Karpas-422 (cell line): Measurements from ENCODE around the gene PAPOLA. TPM values are rescaled to one million over a fixed set of nuclear protein-coding genes. Genes with fewer than 3 reads are reported as not detected.

ENCODE experiments used
- DNase-seq: peaks from one replicate; pipeline ENCODE4 v3.0.0-alpha.2; 2015
- H2AFZ ChIP-seq: fragments of 200-600 bp; sonication (generic); 2 replicates; pipeline ENCODE4 v1.6.1; 2014; ENCODE audit warnings: antibody characterized with exemption, low read length, mixed read lengths
- H3K27ac ChIP-seq: fragments of 200-600 bp; sonication (generic); 2 replicates; pipeline ENCODE4 v1.5.1; 2014; ENCODE audit warnings: mild to moderate bottlenecking, low read length, moderate library complexity
- H3K27me3 ChIP-seq: fragments of 200-600 bp; sonication (generic); 2 replicates; pipeline ENCODE4 v1.6.1; 2014; ENCODE audit warnings: low read length, mixed read lengths
- H3K36me3 ChIP-seq: fragments of 200-600 bp; sonication (generic); 2 replicates; pipeline ENCODE4 v1.6.1; 2014; ENCODE audit warnings: low read length, mixed read lengths; ENCODE audit not compliant: insufficient read depth
- H3K4me1 ChIP-seq: fragments of 200-600 bp; sonication (generic); 2 replicates; pipeline ENCODE4 v1.6.1; 2014; ENCODE audit warnings: mild to moderate bottlenecking, low read length, mixed read lengths
- H3K4me2 ChIP-seq: fragments of 200-600 bp; sonication (generic); 2 replicates; pipeline ENCODE4 v1.6.1; 2014; ENCODE audit warnings: low read length, low read depth, mild to moderate bottlenecking; ENCODE audit not compliant: poor library complexity, severe bottlenecking
- H3K4me3 ChIP-seq: fragments of 200-600 bp; sonication (generic); 2 replicates; pipeline ENCODE4 v1.5.1; 2014; ENCODE audit warnings: mild to moderate bottlenecking, antibody characterized with exemption, low read length, mixed read lengths
- H3K79me2 ChIP-seq: fragments of 200-600 bp; sonication (generic); 2 replicates; pipeline ENCODE4 v1.6.1; 2014; ENCODE audit warnings: mild to moderate bottlenecking, low read length, mixed read lengths
- H3K9ac ChIP-seq: fragments of 200-600 bp; sonication (generic); 2 replicates; pipeline ENCODE4 v1.6.0; 2014; ENCODE audit warnings: low read length
- H3K9me2 ChIP-seq: fragments of 200-600 bp; sonication (generic), shearing (Covaris generic); replicated peaks from 2 replicates; pipeline ENCODE4 v1.6.0; 2014; ENCODE audit warnings: mild to moderate bottlenecking, low read length, moderate library complexity; ENCODE audit not compliant: insufficient read depth
- H3K9me3 ChIP-seq: fragments of 300-700, 200-600 bp; sonication (generic); 2 replicates; pipeline ENCODE4 v1.6.1; 2014; ENCODE audit warnings: low read length, mixed read lengths
- H4K20me1 ChIP-seq: fragments of 200-600 bp; sonication (generic); 2 replicates; pipeline ENCODE4 v1.6.1; 2014; ENCODE audit warnings: mild to moderate bottlenecking, antibody characterized with exemption, low read length, low read depth; ENCODE audit not compliant: insufficient read depth
- total RNA-seq: library from RNA; depleted of rRNA; stranded (reverse); fragments of >200 nt; shearing (Covaris generic); gene quantifications from 2 replicates; pipeline ENCODE4 v1.2.3, GENCODE V29; 2014; ENCODE audit warnings: low replicate concordance

Gene PAPOLA
- total RNA-seq, 1 experiment from 2014 or later: 313 TPM

- H3K9me2 ChIP-seq: no peaks in the 10 kb centered on the region
- H3K27me3 ChIP-seq: no peaks in the 10 kb centered on the region
- no peaks in the 10 kb centered on the region for H3K9me3 ChIP-seq
- H3K36me3 ChIP-seq: peaks cover 32% of the 10 kb centered on the region
- no peak overlapping the region for H2AFZ ChIP-seq
- no peaks in the 10 kb centered on the region for H4K20me1 ChIP-seq
- H3K9ac ChIP-seq: peak overlapping the region; percentile 65
- peak overlapping the region; percentile 93 for H3K27ac ChIP-seq
- H3K4me1 ChIP-seq: peaks cover 71% of the 10 kb centered on the region
- DNase-seq: no peak
- peak overlapping the region; percentile 73 for H3K4me2 ChIP-seq
- peak overlapping the region; percentile 42 for H3K4me3 ChIP-seq
- H3K79me2 ChIP-seq: peaks cover 27% of the 10 kb centered on the region
These were observed 72.0 kb downstream of the PAPOLA start for GRCh38 chr14:96574171-96574632.

DNA sequence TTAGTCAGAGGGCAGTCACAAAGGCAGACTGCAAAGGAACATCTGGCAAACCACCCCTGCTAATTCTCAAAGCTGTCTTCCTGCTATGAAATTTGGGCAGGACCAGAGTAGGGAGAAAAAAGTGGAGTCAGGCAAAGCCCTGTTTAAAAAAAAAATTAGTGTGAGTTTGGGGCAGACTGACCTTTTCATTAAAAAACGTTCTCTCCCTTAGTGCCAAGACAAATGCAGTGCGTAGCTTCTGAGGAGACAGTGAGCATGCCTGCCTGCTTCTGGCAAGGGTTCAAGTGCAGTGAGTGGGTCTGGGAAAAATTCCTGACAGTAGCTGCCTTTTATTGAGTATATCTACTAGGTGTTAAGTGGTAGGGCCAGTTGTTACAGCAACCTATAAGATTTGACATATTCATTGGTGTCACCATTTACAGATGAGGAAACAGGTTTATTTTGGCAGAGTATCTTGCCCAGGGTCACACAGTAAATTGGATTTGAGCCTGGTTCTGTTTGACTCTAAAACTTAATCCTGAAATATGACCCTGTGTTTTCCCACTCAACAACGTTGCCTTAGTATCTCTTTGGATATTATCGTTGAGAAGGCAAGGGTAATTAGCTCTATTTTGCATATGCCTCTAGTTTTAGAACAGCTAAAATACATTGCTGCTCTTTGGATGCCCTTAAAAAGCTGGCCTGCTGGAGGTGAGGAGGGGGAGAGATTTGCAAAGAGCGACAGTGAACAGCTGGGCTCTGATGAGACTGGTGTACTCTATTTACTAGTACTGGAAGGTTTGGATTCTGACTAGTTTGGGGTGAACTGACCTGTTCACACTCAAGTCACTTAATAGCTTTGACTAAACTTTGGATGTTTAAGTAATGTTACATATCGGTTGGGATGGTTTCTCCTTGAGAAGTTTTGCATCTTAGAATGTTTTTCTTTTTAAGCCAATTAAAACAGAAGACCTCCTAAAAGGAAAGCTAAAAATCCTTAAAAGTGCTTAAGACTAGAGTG is 72.8 kb downstream of the PAPOLA start:
- H3K27ac ChIP-seq: peak overlapping the region; percentile 93
- peaks cover 20% of the 10 kb centered on the region for H3K79me2 ChIP-seq
- peak overlapping the region; percentile 73 for H3K4me2 ChIP-seq
- H4K20me1 ChIP-seq: no peaks in the 10 kb centered on the region
- peak overlapping the region; percentile 65 for H3K9ac ChIP-seq
- H3K9me2 ChIP-seq: no peaks in the 10 kb centered on the region
- peak overlapping the region; percentile 42 for H3K4me3 ChIP-seq
- peaks cover 69% of the 10 kb centered on the region for H3K4me1 ChIP-seq
- no peak overlapping the region for H2AFZ ChIP-seq
- no peaks in the 10 kb centered on the region for H3K9me3 ChIP-seq
- peaks cover 25% of the 10 kb centered on the region for H3K36me3 ChIP-seq
- no peaks in the 10 kb centered on the region for H3K27me3 ChIP-seq
- peak; percentile 85 for DNase-seq

GRCh38 chr14:96576359-96576758 is 74.2 kb downstream of the PAPOLA start:
- Histone ChIP-seq H3K9ac (peak overlapping the region; percentile 65), H3K9me3 (no peaks in the 10 kb centered on the region), H3K36me3 (peaks cover 14% of the 10 kb centered on the region; the same call in 1 of the 2 replicates), H2AFZ (no peak overlapping the region), H4K20me1 (no peaks in the 10 kb centered on the region), H3K27ac (peak overlapping the region; percentile 93), H3K9me2 (no peaks in the 10 kb centered on the region), H3K27me3 (no peaks in the 10 kb centered on the region), H3K79me2 (peaks cover 13% of the 10 kb centered on the region; the same call in 1 of the 2 replicates), H3K4me3 (peak overlapping the region; percentile 42), H3K4me1 (peaks cover 78% of the 10 kb centered on the region), H3K4me2 (peak overlapping the region; percentile 73)
- peak; percentile 80 for DNase-seq

GRCh38 chr14:96576937-96577336 is 74.8 kb downstream of the PAPOLA start:
- H3K79me2 ChIP-seq: peaks cover 13% of the 10 kb centered on the region; the same call in 1 of the 2 replicates
- H4K20me1 ChIP-seq: no peaks in the 10 kb centered on the region
- H3K9ac ChIP-seq: peak overlapping the region; percentile 65
- no peaks in the 10 kb centered on the region for H3K9me2 ChIP-seq
- no peak overlapping the region for H2AFZ ChIP-seq
- H3K27ac ChIP-seq: peak overlapping the region; percentile 93
- DNase-seq: peak; percentile 70
- peak overlapping the region; percentile 73 for H3K4me2 ChIP-seq
- H3K36me3 ChIP-seq: peaks cover 8% of the 10 kb centered on the region; the same call in 1 of the 2 replicates
- H3K4me1 ChIP-seq: peaks cover 84% of the 10 kb centered on the region
- H3K27me3 ChIP-seq: no peaks in the 10 kb centered on the region
- no peak overlapping the region for H3K4me3 ChIP-seq
- H3K9me3 ChIP-seq: no peaks in the 10 kb centered on the region

DNA sequence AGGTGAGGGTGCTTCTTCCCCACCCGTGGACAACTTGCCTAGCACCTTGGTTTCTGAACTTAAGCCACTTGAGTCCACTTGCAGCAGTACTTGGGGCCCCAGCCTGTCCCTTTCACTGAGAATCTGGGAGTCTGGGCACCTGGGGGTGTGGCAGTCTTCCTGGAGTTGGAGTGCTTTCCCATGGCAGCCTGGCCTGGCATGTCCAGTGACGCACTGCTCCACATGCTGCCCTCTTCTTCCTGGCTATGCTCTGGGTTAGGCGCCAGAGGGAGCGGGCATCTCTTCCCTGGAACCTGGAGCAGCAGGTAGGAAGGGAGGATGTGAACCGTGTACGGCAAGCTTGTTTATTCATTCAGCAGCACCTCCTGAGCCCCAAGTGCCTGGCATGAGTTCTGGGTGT is 76.4 kb downstream of the PAPOLA start:
- Histone ChIP-seq H3K9me3 (no peaks in the 10 kb centered on the region), H4K20me1 (no peaks in the 10 kb centered on the region)

DNA sequence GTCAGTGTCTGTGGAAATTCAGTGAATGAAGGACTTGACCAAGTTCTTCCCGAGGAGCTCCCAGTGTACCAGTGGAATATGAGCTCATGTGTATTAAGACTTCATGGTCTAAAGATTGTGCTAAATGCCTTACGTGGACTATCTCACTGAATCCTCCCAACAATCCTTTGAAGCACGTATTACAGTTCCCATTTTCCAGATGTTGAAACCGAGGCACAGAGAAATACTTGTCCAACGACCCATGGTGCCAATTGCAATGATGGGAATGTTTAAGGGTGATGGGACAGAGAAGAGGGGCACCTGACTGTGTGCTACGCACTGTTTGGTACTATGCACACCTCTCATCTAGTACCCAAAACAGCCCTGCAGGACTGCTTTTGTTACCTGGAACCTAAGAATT is 77.2 kb downstream of the PAPOLA start:
- Histone ChIP-seq H4K20me1 (no peaks in the 10 kb centered on the region), H3K36me3 (no peaks in the 10 kb centered on the region; the same call in 1 of the 2 replicates), H3K4me1 (peaks cover 89% of the 10 kb centered on the region), H3K27me3 (no peaks in the 10 kb centered on the region), H3K4me3 (no peak overlapping the region), H3K9me2 (no peaks in the 10 kb centered on the region), H3K27ac (peak overlapping the region; percentile 97), H3K9me3 (no peaks in the 10 kb centered on the region), H2AFZ (no peak overlapping the region), H3K4me2 (no peak overlapping the region), H3K79me2 (0 out of 2 replicates have a peak, but pooled peaks cover 3% of the 10 kb centered on the region), H3K9ac (no peak overlapping the region)
- DNase-seq: no peak

More for the DNA sequence above, 76.4 kb downstream of the PAPOLA start:
- no peak for DNase-seq
- no peaks in the 10 kb centered on the region; the same call in 1 of the 2 replicates for H3K36me3 ChIP-seq
- H3K4me3 ChIP-seq: no peak overlapping the region
- H3K4me2 ChIP-seq: no peak overlapping the region
- 0 out of 2 replicates have a peak, but pooled peaks cover 4% of the 10 kb centered on the region for H3K79me2 ChIP-seq
- peaks cover 89% of the 10 kb centered on the region for H3K4me1 ChIP-seq
- no peak overlapping the region for H3K9ac ChIP-seq
- no peak overlapping the region for H2AFZ ChIP-seq
- H3K27me3 ChIP-seq: no peaks in the 10 kb centered on the region
- H3K9me2 ChIP-seq: no peaks in the 10 kb centered on the region
- H3K27ac ChIP-seq: peak overlapping the region; percentile 97

- Histone ChIP-seq H3K9ac (no peak overlapping the region), H3K9me2 (no peaks in the 10 kb centered on the region)
- DNase-seq: no peak
These were observed 77.7 kb downstream of the PAPOLA start for GRCh38 chr14:96579855-96580254.

GRCh38 chr14:96580566-96580965 is 78.4 kb downstream of the PAPOLA start:
- H3K9me2 ChIP-seq: no peaks in the 10 kb centered on the region
- no peak overlapping the region for H2AFZ ChIP-seq
- no peaks in the 10 kb centered on the region for H3K9me3 ChIP-seq
- no peak overlapping the region for H3K4me3 ChIP-seq
- H3K4me2 ChIP-seq: peak overlapping the region; percentile 83
- H3K27me3 ChIP-seq: no peaks in the 10 kb centered on the region
- peak overlapping the region; percentile 21; the same call in 1 of the 2 replicates for H3K9ac ChIP-seq
- H4K20me1 ChIP-seq: no peaks in the 10 kb centered on the region
- H3K27ac ChIP-seq: peak overlapping the region; percentile 97
- no peak for DNase-seq
- peaks cover 89% of the 10 kb centered on the region for H3K4me1 ChIP-seq
- H3K79me2 ChIP-seq: 0 out of 2 replicates have a peak, but pooled peaks cover under 1% of the 10 kb centered on the region
- no peaks in the 10 kb centered on the region; the same call in 1 of the 2 replicates for H3K36me3 ChIP-seq

More at GRCh38 chr14:96579855-96580254, 77.7 kb downstream of the PAPOLA start:
- Histone ChIP-seq H2AFZ (no peak overlapping the region), H3K4me1 (peaks cover 89% of the 10 kb centered on the region), H3K79me2 (0 out of 2 replicates have a peak, but pooled peaks cover 3% of the 10 kb centered on the region), H4K20me1 (no peaks in the 10 kb centered on the region), H3K27me3 (no peaks in the 10 kb centered on the region), H3K4me2 (no peak overlapping the region), H3K27ac (peak overlapping the region; percentile 97), H3K9me3 (no peaks in the 10 kb centered on the region), H3K4me3 (no peak overlapping the region), H3K36me3 (no peaks in the 10 kb centered on the region; the same call in 1 of the 2 replicates)
